ENCODE measurements around the gene GBF1. TPM values are rescaled to one million over a fixed set of nuclear protein-coding genes. Genes with fewer than 3 reads are reported as not detected.

GBF1 gene
- total and polyA plus RNA-seq, 2 of the 13 experiments (the other 11 are each of a cell fraction or from before 2014, with no cell fraction given), result 17.1 to 21.9 TPM

DNA sequence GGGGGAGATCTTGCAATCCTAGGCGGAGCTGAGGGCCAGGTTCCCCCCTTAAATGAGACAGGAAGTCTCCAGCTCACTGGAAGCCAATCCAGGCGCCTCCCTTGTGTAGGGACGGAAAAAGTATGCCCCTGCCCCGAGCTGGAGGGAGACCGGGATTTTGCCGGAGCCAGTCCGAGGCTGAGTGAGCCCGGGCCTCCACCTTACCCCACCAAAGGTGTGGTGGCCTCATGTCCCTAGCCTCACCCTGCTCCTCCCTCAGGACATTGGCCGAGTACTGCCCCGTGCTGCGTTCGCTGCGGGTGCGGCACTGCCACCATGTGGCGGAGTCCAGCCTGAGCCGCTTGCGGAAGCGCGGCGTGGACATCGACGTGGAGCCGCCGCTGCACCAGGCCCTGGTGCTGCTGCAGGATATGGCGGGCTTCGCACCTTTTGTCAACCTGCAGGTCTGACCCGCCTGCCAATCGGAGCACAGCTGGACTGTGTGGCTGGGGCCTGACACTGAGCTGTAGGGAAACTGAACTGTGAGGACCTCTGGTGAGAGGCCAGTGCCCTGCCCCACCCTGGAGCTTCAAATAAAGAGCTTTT lies 177.3 kb downstream of the GBF1 start (continued):
- TF ChIP-seq PCBP2 (optimal IDR thresholded peaks at IDR 0.05; ENCODE audit: low read depth, low read length, poor library complexity, severe bottlenecking) (no peak), MXD4 (CRISPR knock-in tag; IDR thresholded peaks at IDR 0.05) (peak; percentile 81; the same call in 1 of the 2 replicates), NFKB2 (CRISPR knock-in tag; IDR thresholded peaks at IDR 0.05; ENCODE audit: borderline replicate concordance) (peak; percentile 91), EHMT2 (IDR thresholded peaks at IDR 0.05; ENCODE audit: borderline replicate concordance, low read depth, low read length) (no peak), ZSCAN30 (CRISPR knock-in tag; IDR thresholded peaks at IDR 0.05) (no peak), TBX3 (IDR thresholded peaks at IDR 0.05; ENCODE audit: borderline replicate concordance) (no peak), MTF2 (CRISPR knock-in tag; IDR thresholded peaks at IDR 0.05; ENCODE audit: borderline replicate concordance) (peak; percentile 78; the same call in 1 of the 2 replicates), POLR2A (IDR thresholded peaks at IDR 0.05; ENCODE audit: insufficient read depth in 1 of 2, low read depth in 2 of 2, low read length in 2 of 2) (no peak; a peak in 1 of 4 replicates), ZNF292 (CRISPR knock-in tag; IDR thresholded peaks at IDR 0.05; ENCODE audit: borderline replicate concordance, low read depth) (peak; percentile 63; the same call in 1 of the 2 replicates), ZNF556 (CRISPR knock-in tag; IDR thresholded peaks at IDR 0.05; ENCODE audit: borderline replicate concordance) (peak; percentile 95), MIXL1 (CRISPR knock-in tag; IDR thresholded peaks at IDR 0.05) (no peak), ZNF382 (CRISPR knock-in tag; IDR thresholded peaks at IDR 0.05; ENCODE audit: borderline replicate concordance) (no peak)
- TF ChIP-seq, protein P1, sequence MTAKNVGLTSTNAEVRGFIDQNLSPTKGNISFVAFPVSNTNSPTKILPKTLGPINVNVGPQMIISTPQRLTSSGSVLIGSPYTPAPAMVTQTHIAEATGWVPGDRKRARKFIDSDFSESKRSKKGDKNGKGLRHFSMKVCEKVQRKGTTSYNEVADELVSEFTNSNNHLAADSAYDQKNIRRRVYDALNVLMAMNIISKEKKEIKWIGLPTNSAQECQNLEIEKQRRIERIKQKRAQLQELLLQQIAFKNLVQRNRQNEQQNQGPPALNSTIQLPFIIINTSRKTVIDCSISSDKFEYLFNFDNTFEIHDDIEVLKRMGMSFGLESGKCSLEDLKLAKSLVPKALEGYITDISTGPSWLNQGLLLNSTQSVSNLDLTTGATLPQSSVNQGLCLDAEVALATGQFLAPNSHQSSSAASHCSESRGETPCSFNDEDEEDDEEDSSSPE (CRISPR knock-in tag; IDR thresholded peaks at IDR 0.05), result peak; percentile 90
- TF ChIP-seq, protein P2, sequence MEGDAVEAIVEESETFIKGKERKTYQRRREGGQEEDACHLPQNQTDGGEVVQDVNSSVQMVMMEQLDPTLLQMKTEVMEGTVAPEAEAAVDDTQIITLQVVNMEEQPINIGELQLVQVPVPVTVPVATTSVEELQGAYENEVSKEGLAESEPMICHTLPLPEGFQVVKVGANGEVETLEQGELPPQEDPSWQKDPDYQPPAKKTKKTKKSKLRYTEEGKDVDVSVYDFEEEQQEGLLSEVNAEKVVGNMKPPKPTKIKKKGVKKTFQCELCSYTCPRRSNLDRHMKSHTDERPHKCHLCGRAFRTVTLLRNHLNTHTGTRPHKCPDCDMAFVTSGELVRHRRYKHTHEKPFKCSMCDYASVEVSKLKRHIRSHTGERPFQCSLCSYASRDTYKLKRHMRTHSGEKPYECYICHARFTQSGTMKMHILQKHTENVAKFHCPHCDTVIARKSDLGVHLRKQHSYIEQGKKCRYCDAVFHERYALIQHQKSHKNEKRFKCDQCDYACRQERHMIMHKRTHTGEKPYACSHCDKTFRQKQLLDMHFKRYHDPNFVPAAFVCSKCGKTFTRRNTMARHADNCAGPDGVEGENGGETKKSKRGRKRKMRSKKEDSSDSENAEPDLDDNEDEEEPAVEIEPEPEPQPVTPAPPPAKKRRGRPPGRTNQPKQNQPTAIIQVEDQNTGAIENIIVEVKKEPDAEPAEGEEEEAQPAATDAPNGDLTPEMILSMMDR (CRISPR knock-in tag; IDR thresholded peaks at IDR 0.05), result peak; percentile 99
- TF ChIP-seq, protein P3, sequence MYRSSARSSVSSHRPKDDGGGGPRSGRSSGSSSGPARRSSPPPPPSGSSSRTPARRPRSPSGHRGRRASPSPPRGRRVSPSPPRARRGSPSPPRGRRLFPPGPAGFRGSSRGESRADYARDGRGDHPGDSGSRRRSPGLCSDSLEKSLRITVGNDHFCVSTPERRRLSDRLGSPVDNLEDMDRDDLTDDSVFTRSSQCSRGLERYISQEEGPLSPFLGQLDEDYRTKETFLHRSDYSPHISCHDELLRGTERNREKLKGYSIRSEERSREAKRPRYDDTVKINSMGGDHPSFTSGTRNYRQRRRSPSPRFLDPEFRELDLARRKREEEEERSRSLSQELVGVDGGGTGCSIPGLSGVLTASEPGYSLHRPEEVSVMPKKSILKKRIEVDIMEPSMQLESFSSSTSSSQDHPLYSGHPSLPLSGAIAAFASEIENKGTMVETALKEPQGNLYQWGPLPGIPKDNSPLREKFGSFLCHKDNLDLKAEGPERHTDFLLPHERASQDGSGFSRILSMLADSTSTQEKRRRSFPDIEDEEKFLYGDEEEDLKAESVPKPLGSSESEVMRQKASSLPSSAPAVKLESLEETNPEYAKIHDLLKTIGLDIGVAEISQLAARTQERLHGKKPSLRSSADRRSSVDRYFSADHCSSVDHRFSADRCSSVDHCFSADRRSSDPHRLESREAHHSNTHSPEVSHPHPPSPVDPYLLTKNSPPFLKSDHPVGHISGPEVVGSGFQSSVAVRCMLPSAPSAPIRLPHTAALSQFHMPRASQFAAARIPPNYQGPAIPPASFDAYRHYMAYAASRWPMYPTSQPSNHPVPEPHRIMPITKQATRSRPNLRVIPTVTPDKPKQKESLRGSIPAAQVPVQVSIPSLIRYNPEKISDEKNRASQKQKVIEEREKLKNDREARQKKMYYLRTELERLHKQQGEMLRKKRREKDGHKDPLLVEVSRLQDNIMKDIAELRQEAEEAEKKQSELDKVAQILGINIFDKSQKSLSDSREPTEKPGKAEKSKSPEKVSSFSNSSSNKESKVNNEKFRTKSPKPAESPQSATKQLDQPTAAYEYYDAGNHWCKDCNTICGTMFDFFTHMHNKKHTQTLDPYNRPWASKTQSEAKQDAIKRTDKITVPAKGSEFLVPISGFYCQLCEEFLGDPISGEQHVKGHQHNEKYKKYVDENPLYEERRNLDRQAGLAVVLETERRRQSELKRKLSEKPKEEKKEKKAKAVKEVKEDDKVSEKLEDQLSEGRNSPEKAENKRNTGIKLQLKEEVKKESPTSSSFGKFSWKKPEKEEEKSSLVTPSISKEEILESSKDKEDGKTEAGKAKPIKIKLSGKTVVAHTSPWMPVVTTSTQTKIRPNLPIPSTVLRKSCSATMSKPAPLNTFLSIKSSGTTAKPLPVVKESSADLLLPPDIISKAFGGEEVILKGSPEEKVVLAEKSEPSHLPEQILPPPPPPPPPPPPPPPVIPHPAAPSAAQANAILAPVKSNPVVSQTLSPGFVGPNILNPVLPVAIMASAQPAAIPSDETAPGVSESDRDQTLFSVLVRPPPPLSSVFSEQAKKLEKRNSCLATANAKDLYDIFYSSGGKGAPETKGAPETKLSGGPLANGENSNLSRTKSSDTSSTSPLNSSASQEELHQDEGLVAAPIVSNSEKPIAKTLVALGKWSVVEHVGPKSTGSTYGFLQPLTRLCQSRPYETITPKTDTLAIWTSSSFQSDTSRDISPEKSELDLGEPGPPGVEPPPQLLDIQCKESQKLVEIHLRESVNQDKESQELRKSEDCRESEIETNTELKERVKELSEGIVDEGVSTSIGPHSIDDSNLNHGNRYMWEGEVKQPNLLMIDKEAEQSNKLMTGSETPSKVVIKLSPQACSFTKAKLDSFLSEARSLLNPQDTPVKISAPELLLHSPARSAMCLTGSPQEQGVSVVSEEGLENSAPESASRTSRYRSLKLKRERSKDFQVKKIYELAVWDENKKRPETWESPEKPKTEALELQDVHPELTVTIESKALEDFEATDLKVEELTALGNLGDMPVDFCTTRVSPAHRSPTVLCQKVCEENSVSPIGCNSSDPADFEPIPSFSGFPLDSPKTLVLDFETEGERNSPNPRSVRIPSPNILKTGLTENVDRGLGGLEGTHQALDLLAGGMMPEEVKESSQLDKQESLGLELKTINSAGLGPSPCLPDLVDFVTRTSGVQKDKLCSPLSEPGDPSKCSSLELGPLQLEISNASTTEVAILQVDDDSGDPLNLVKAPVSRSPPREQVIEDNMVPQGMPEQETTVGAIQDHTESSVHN (CRISPR knock-in tag; IDR thresholded peaks at IDR 0.05), result peak; percentile 94
- TF ChIP-seq, protein P4, sequence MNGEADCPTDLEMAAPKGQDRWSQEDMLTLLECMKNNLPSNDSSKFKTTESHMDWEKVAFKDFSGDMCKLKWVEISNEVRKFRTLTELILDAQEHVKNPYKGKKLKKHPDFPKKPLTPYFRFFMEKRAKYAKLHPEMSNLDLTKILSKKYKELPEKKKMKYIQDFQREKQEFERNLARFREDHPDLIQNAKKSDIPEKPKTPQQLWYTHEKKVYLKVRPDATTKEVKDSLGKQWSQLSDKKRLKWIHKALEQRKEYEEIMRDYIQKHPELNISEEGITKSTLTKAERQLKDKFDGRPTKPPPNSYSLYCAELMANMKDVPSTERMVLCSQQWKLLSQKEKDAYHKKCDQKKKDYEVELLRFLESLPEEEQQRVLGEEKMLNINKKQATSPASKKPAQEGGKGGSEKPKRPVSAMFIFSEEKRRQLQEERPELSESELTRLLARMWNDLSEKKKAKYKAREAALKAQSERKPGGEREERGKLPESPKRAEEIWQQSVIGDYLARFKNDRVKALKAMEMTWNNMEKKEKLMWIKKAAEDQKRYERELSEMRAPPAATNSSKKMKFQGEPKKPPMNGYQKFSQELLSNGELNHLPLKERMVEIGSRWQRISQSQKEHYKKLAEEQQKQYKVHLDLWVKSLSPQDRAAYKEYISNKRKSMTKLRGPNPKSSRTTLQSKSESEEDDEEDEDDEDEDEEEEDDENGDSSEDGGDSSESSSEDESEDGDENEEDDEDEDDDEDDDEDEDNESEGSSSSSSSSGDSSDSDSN (CRISPR knock-in tag; IDR thresholded peaks at IDR 0.05), result peak; percentile 81
